Kidney (tissue), 14 donors: ENCODE results near the gene TBCD. TPM values are rescaled to one million over a fixed set of nuclear protein-coding genes. Genes with fewer than 3 reads are reported as not detected.

Source experiments
- DNase-seq, 5 donors: peaks; one replicate each; pipeline ENCODE4 v3.0.0-alpha.2; 2013 to 2020
- FAIRE-seq: peaks from 2 replicates; lab custom pipeline; 2012; peaks lifted over from hg19 to GRCh38; lab: Jason Lieb, UNC
- H3K27ac ChIP-seq, 2 donors: one replicate each; pipeline ENCODE4 v1.7.0; 2013; ENCODE audit warnings: low read depth in 2 of 2, low read length in 2 of 2, inconsistent platforms in 1 of 2
- H3K27me3 ChIP-seq: one replicate; pipeline ENCODE4 v1.7.1; 2013; ENCODE audit warnings: low read length, inconsistent platforms; ENCODE audit not compliant: control insufficient read depth, insufficient read depth
- H3K36me3 ChIP-seq, 3 donors: one replicate each; pipeline versions ENCODE4 v1.7.0 to v1.7.1; 2013; ENCODE audit warnings: low read length in 3 of 3, control low read depth in 1 of 3, inconsistent platforms in 1 of 3; ENCODE audit not compliant: insufficient read depth in 3 of 3, control insufficient read depth in 2 of 3
- H3K4me1 ChIP-seq, 3 donors: one replicate each; pipeline versions ENCODE4 v1.7.0 to v1.7.1; 2013; ENCODE audit warnings: low read length in 3 of 3, inconsistent platforms in 1 of 3, low read depth in 1 of 3; ENCODE audit not compliant: control insufficient read depth in 2 of 3, insufficient read depth in 2 of 3
- H3K4me3 ChIP-seq, 3 donors: one replicate each; pipeline versions ENCODE4 v1.7.0 to v1.8.1; 2013; ENCODE audit warnings: low read length in 3 of 3, control low read depth in 1 of 3, inconsistent platforms in 1 of 3
- H3K9ac ChIP-seq, 3 donors: one replicate each; pipeline versions ENCODE4 v1.7.0 to v1.7.1; 2013; ENCODE audit warnings: low read length in 3 of 3, control low read depth in 1 of 3, inconsistent platforms in 1 of 3
- H3K9me3 ChIP-seq, 3 donors: one replicate each; pipeline versions ENCODE4 v1.7.0 to v1.7.1; 2013; ENCODE audit warnings: low read length in 3 of 3, control low read depth in 1 of 3, inconsistent platforms in 1 of 3; ENCODE audit not compliant: control insufficient read depth in 2 of 3, insufficient read depth in 1 of 3
- CTCF ChIP-seq: IDR thresholded peaks from 3 replicates; pipeline ENCODE4 v1.5.1; 2012; ENCODE audit warnings: mild to moderate bottlenecking, moderate library complexity, borderline replicate concordance; ENCODE audit not compliant: insufficient read depth; ENCODE audit errors: extremely low read depth
- intact Hi-C: fragments of 100-400 bp; cut with DNase I; formaldehyde crosslinking; loops from one replicate; pipeline ENCODE4 v1.11.1; 2022
- polyA plus RNA-seq: library from polyadenylated mRNA; stranded (reverse); fragments of 350-450 nt; fragmentation: Illumina TruSeq; extraction: RNeasy Lipid Tissue Mini Kit (QIAGEN cat#74804); gene quantifications from one replicate; pipeline ENCODE4 v1.2.3, GENCODE V29; 2014; ENCODE audit warnings: low read depth, low replicate concordance; ENCODE audit not compliant: insufficient read depth
- total RNA-seq: library from RNA; stranded (reverse); fragmentation: NEBNext Ultra II Directional; extraction: Animal tissue kit (Norgen Biotek cat#: 25700); gene quantifications from one replicate; pipeline ENCODE4 v1.2.1, GENCODE V29; 2021
- donor health status: control.
- donor health status: control.
- donor health status: control.
- donor health status: control.
- donor health status: control.
- donor health status: DM: yes; HTN: yes; CAD: no.
- donor health status: Normal renal cell carcinoma (clear cell type).

TBCD gene
- total and polyA plus RNA-seq, 2 donors from 2014 or later, result 72.8 to 78.7 TPM

GRCh38 chr17:82751171-82751570, 694 bp upstream of the TBCD start:
- Histone ChIP-seq H3K9me3 (no peaks in the 10 kb centered on the region), H3K36me3 (no peaks in the 10 kb centered on the region), H3K27me3 (no peaks in the 10 kb centered on the region), H3K4me3 (peak overlapping the region; percentile 32 to 42 (median 33)), H3K4me1 (peaks cover 0 to 8% (median 5%) of the 10 kb centered on the region in 3 donors), H3K9ac (no peak overlapping the region), H3K27ac (peak overlapping the region in 1 of 2 donors; percentile 71)
- DNase-seq (peak in 1 of 5 donors; percentile 84), FAIRE-seq (no peak)
- intact Hi-C loops, result loop anchor here (10.0 kb wide), 1 partner anchor 96 kb away; no protein-coding TSS in a partner anchor
- TF ChIP-seq CTCF, result no peak

- H3K27me3 ChIP-seq, result no peaks in the 10 kb centered on the region
- no peaks in the 10 kb centered on the region for H3K36me3 ChIP-seq
- H3K9ac ChIP-seq, result peak overlapping the region in 2 of 3 donors; percentile 27 to 67
- TF ChIP-seq CTCF, result no peak
- peaks cover 0 to 8% (median 5%) of the 10 kb centered on the region in 3 donors for H3K4me1 ChIP-seq
- DNase-seq (peak; percentile 31 to 83 (median 47)), FAIRE-seq (no peak)
- H3K9me3 ChIP-seq, result no peaks in the 10 kb centered on the region
- peak overlapping the region; percentile 56 to 74 (median 62) for H3K4me3 ChIP-seq
- H3K27ac ChIP-seq, result peak overlapping the region in 1 of 2 donors; percentile 81
- intact Hi-C loops, result loop anchor here (10.0 kb wide), 1 partner anchor 98 kb away; no protein-coding TSS in a partner anchor
Observed at GRCh38 chr17:82752371-82753200, 721 bp downstream of the TBCD start.

GRCh38 chr17:82753201-82753464, 1.3 kb downstream of the TBCD start:
- no peak for FAIRE-seq
- Histone ChIP-seq H3K4me1 (peaks cover 0 to 8% (median 5%) of the 10 kb centered on the region in 3 donors), H3K9ac (no peak overlapping the region), H3K27ac (no peak overlapping the region), H3K36me3 (no peaks in the 10 kb centered on the region), H3K9me3 (no peaks in the 10 kb centered on the region), H3K27me3 (no peaks in the 10 kb centered on the region), H3K4me3 (peak overlapping the region; percentile 56 to 74 (median 62))
- no peak for TF ChIP-seq CTCF
- no peak for DNase-seq
- intact Hi-C loops, result loop anchor here (10.0 kb wide), 1 partner anchor 98 kb away; no protein-coding TSS in a partner anchor
